DOHH2 (cell line): Measurements from ENCODE around the gene ATP5PB.

Experiments used
- H3F3A ChIP-seq: fragments of 200-600 bp; sonication (generic), shearing (Covaris generic); 2 replicates; pipeline ENCODE4 v1.6.0; 2016; ENCODE audit warnings: antibody characterized with exemption, mild to moderate bottlenecking; ENCODE audit not compliant: control insufficient read depth, insufficient read depth
- H3K27ac ChIP-seq: fragments of 200-600 bp; sonication (generic); 2 replicates; pipeline ENCODE4 v1.5.1; 2014; ENCODE audit warnings: low read depth, mild to moderate bottlenecking, low read length, moderate library complexity
- H3K27me3 ChIP-seq: fragments of 200-600 bp; sonication (generic); 2 replicates; pipeline ENCODE4 v1.6.1; 2014; ENCODE audit warnings: mild to moderate bottlenecking, low read length, mixed read lengths; ENCODE audit not compliant: control insufficient read depth
- H3K36me3 ChIP-seq: fragments of 200-600 bp; sonication (generic); 2 replicates; pipeline ENCODE4 v1.6.1; 2014; ENCODE audit warnings: mild to moderate bottlenecking, low read length, moderate library complexity, mixed read lengths; ENCODE audit not compliant: control insufficient read depth
- H3K4me1 ChIP-seq: fragments of 200-600 bp; sonication (generic); 2 replicates; pipeline ENCODE4 v1.6.1; 2014; ENCODE audit warnings: mild to moderate bottlenecking, low read length, mixed read lengths; ENCODE audit not compliant: control insufficient read depth
- H3K4me2 ChIP-seq: fragments of 200-600 bp; sonication (generic); 2 replicates; pipeline ENCODE4 v1.6.0; 2014; ENCODE audit warnings: mild to moderate bottlenecking, low read length, moderate library complexity
- H3K4me3 ChIP-seq: fragments of 200-600 bp; sonication (generic); 2 replicates; pipeline ENCODE4 v1.5.1; 2014; ENCODE audit warnings: mild to moderate bottlenecking, low read length, mixed read lengths
- H3K79me2 ChIP-seq: fragments of 200-600 bp; sonication (generic); 2 replicates; pipeline ENCODE4 v1.6.1; 2014; ENCODE audit warnings: mild to moderate bottlenecking, low read length, mixed read lengths; ENCODE audit not compliant: control insufficient read depth
- H3K9me2 ChIP-seq: fragments of 200-600 bp; sonication (generic); replicated peaks from 2 replicates; pipeline ENCODE4 v1.6.1; 2014; ENCODE audit warnings: mild to moderate bottlenecking, low read length, mixed read lengths; ENCODE audit not compliant: control insufficient read depth
- H3K9me3 ChIP-seq: fragments of 200-600 bp; sonication (generic); 2 replicates; pipeline ENCODE4 v1.6.1; 2014; ENCODE audit warnings: antibody characterized with exemption, low read length, mixed read lengths; ENCODE audit not compliant: control insufficient read depth, insufficient read depth
- H4K20me1 ChIP-seq: fragments of 200-600 bp; sonication (generic); 2 replicates; pipeline ENCODE4 v1.6.0; 2014; ENCODE audit warnings: low read depth, mild to moderate bottlenecking, antibody characterized with exemption, low read length, moderate library complexity; ENCODE audit not compliant: control insufficient read depth, insufficient read depth
- EZH2phosphoT487 ChIP-seq: fragments of 200-600 bp; sonication (generic); IDR thresholded peaks from 2 replicates; pipeline ENCODE4 v1.6.1; 2017; ENCODE audit warnings: borderline replicate concordance, mild to moderate bottlenecking, antibody characterized with exemption, low read length, moderate library complexity, mixed read lengths
- TF ChIP-seq, protein P1 (sequence below): fragments of 200-600 bp; sonication (generic); IDR thresholded peaks from one replicate; pipeline ENCODE4 v1.5.1; 2014; ENCODE audit warnings: antibody characterized with exemption, mild to moderate bottlenecking, low read depth, low read length; ENCODE audit not compliant: poor library complexity, severe bottlenecking

ATP5PB gene

GRCh38 chr1:111509997-111510375 lies 60.7 kb downstream of the ATP5PB start:
- no peak overlapping the region for H3K4me2 ChIP-seq
- no peak overlapping the region for H3K4me3 ChIP-seq
- peaks cover 89% of the 10 kb centered on the region for H3K4me1 ChIP-seq
- no peaks in the 10 kb centered on the region for H4K20me1 ChIP-seq
- no peaks in the 10 kb centered on the region for H3K79me2 ChIP-seq
- no peak overlapping the region for H3K27ac ChIP-seq
- no peaks in the 10 kb centered on the region for H3K9me3 ChIP-seq
- H3K9me2 ChIP-seq, result no peaks in the 10 kb centered on the region
- H3K36me3 ChIP-seq, result no peaks in the 10 kb centered on the region
- H3K27me3 ChIP-seq, result no peaks in the 10 kb centered on the region
- peaks cover 21% of the 10 kb centered on the region for H3F3A ChIP-seq
- TF ChIP-seq, protein P1, sequence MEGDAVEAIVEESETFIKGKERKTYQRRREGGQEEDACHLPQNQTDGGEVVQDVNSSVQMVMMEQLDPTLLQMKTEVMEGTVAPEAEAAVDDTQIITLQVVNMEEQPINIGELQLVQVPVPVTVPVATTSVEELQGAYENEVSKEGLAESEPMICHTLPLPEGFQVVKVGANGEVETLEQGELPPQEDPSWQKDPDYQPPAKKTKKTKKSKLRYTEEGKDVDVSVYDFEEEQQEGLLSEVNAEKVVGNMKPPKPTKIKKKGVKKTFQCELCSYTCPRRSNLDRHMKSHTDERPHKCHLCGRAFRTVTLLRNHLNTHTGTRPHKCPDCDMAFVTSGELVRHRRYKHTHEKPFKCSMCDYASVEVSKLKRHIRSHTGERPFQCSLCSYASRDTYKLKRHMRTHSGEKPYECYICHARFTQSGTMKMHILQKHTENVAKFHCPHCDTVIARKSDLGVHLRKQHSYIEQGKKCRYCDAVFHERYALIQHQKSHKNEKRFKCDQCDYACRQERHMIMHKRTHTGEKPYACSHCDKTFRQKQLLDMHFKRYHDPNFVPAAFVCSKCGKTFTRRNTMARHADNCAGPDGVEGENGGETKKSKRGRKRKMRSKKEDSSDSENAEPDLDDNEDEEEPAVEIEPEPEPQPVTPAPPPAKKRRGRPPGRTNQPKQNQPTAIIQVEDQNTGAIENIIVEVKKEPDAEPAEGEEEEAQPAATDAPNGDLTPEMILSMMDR, result no peak
- no peak for TF ChIP-seq EZH2phosphoT487

DNA sequence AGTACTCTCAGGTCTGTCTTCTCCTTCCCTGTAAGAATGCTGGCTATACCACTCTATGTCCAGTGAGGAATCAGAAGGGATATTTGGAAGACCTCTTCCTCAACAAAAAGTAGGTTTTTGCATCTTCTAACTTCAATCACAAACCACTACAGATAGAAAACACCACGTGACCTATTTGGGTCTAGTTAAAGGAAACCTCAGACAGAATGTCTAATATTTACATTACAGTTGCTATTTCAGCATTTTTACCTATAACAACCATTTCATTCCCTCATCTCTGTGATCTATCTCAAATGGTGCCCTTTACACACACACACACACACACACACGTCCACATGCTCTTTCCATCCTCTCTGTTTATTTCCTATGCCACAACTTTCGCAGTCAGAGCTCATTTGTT lies 62.1 kb downstream of the ATP5PB start:
- no peaks in the 10 kb centered on the region for H3K27me3 ChIP-seq
- H3K9me3 ChIP-seq, result no peaks in the 10 kb centered on the region
- no peaks in the 10 kb centered on the region for H3K79me2 ChIP-seq
- H3K4me2 ChIP-seq, result no peak overlapping the region
- H3K36me3 ChIP-seq, result no peaks in the 10 kb centered on the region
- TF ChIP-seq EZH2phosphoT487, result no peak
- TF ChIP-seq, protein P1, result no peak
- H3K27ac ChIP-seq, result no peak overlapping the region
- no peaks in the 10 kb centered on the region for H4K20me1 ChIP-seq
- no peak overlapping the region for H3K4me3 ChIP-seq
- peaks cover 16% of the 10 kb centered on the region for H3F3A ChIP-seq
- H3K4me1 ChIP-seq, result peaks cover 89% of the 10 kb centered on the region
- no peaks in the 10 kb centered on the region for H3K9me2 ChIP-seq
